Measurements from ENCODE around the gene NAT14.

NAT14 gene

GRCh38 chr19:55449469-55449868 is 35.5 kb upstream of the NAT14 start:
- no peak for TF ChIP-seq CTCF (conservative IDR thresholded peaks at IDR 0.05)
- H3K27ac ChIP-seq: no peak overlapping the region

- TF ChIP-seq CTCF (conservative IDR thresholded peaks at IDR 0.05): no peak
- no peak overlapping the region for H3K27ac ChIP-seq
Observed at GRCh38 chr19:55451163-55451964, 33.6 kb upstream of the NAT14 start.

- TF ChIP-seq CTCF (conservative IDR thresholded peaks at IDR 0.05): no peak
- H3K27ac ChIP-seq: no peak overlapping the region
Observed at GRCh38 chr19:55451965-55452748, 32.8 kb upstream of the NAT14 start.

- no peak for TF ChIP-seq CTCF (conservative IDR thresholded peaks at IDR 0.05)
- H3K27ac ChIP-seq: no peak overlapping the region
Observed at GRCh38 chr19:55452749-55453346, 32.1 kb upstream of the NAT14 start.

- TF ChIP-seq CTCF (conservative IDR thresholded peaks at IDR 0.05): no peak
- H3K27ac ChIP-seq: no peak overlapping the region
Observed at GRCh38 chr19:55453511-55454260, 31.3 kb upstream of the NAT14 start.

- H3K27ac ChIP-seq: no peak overlapping the region
- TF ChIP-seq CTCF (conservative IDR thresholded peaks at IDR 0.05): peak; percentile 88
Observed at GRCh38 chr19:55454787-55455243, 30.2 kb upstream of the NAT14 start.

All from VCaP (cell line).